ENCODE results near the gene CSMD2. TPM values are rescaled to one million over a fixed set of nuclear protein-coding genes. Genes with fewer than 3 reads are reported as not detected.

The CSMD2 gene
- polyA plus RNA-seq, 1 donor: 0.65 TPM

DNA sequence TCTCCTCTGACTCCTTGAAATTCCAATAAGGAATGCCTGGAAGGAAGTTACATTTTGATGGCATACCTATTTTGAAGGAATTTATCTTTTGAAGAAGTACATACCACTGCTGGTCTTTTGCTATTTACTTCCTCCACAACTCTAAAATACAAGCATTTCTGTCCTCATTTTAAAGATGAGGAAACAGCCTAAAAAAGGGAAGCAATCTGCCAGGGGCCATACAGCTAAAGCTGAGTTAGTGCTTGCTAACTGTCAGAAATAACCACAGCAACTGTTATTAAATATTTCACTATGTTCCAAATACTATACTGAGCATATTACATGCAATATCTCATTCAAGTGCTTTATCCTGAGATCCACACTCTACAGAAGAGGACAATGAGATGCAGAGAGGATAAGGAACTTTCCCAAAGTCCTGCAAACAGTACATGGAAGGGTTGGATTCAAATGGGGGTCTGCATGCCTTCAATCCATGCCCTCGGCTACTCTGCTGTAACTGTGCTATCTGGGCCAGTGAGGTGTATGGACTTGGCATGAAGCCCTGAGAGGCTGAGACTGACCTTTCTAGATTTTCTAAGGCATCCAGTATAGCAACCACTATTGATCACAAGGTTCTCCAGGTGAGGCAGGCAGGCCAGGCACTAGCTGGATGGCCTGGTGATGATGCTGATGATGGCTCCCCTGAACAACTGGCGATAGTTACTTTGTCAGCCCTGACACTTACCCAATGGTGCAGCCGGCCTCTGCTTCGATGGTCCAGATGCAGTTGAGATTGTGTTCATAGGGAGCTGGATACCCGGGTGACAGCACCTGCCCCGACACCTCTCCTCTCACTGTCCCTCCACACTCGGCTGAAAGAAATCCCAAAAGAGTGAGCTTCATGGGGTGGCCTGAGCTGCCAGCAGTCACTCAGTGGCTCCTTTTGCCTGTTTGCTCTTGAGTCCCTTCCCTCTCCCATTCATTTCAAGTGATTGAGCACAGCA, 472.5 kb downstream of the CSMD2 start:
- no peak for DNase-seq (ENCODE audit: low read depth)

DNA sequence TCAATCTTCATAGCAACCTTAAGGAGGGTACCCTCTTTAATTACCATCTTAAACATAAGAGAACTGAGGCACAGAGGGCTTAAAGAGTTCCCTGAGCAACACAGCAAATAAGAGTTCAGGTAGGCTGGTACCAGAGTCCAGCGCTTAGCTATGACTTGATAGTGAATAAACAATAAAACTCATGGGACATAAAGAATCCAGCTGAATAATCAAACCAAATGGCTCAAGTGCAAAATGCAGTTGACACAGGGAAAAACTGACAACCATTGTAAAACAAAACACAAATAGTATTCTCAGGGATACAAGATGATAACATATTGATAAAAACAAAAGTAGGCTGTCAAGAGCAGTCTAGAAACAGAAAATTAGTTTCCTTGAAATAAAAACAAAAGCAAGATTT, 478.0 kb downstream of the CSMD2 start:
- DNase-seq (ENCODE audit: low read depth): no peak

DNA sequence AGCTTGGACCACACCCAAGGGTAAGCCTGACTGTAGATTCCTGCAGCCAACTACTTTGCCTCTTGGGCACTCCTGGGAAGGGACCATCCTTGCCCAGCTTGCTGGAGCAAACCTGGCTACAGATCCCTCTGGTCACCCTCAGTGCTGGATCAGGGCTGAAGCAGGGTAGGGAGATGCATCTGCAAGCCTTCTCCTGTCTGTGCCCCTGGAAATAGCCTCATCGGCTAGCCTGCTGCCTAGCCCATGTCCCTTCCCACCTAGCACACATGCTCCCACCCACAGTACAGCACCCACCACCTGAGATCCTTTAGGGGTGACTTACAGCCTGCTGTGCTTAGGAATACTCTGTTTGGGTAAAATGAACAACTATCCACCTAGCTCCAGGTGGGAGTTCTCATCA, 478.5 kb downstream of the CSMD2 start:
- no peak for DNase-seq (ENCODE audit: low read depth)

GRCh38 chr1:33685256-33685655, 479.8 kb downstream of the CSMD2 start:
- no peak for DNase-seq (ENCODE audit: low read depth)

- no peak for DNase-seq (ENCODE audit: low read depth)
Measured at GRCh38 chr1:33684396-33685179, 480.4 kb downstream of the CSMD2 start.

DNA sequence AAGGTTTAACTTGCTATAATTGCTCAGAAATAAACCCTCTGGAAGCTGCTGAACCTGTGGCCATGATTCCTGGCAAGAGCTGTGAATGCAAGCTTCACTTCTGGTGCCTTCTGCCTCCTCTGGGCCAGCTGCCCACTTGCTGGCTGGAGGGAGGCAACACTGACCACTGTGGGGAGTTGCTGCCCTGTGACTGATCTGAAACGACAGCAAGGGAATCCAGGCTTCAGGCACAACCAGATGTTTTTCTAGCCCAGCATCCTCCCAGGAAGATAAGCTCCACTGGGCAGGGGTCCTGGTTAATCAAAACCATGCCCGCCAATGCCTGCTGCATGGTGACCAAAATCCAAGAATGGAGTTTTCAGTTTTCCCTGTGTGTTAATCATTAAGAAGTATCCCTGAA, 481.1 kb downstream of the CSMD2 start:
- no peak for DNase-seq (ENCODE audit: low read depth)

DNA sequence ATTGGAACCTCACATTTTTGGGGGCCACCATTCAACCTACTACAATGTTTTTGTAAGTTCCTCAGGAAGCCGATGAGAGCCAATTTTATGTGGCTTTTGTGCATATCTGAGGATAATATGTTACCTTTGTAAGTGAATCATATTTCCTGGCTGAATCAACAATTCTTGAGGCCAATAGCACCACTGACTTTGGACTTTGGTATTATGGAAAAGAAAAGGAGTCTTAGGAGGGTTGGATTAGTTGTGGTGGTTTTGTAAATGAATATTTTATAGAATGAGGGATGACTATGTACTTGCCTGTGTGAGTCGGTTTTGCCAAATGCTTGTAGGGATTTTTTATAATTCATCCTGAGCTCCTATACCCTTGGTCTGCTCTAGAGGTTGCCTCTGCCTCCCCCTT, 482.7 kb downstream of the CSMD2 start:
- no peak for DNase-seq (ENCODE audit: low read depth)

DNA sequence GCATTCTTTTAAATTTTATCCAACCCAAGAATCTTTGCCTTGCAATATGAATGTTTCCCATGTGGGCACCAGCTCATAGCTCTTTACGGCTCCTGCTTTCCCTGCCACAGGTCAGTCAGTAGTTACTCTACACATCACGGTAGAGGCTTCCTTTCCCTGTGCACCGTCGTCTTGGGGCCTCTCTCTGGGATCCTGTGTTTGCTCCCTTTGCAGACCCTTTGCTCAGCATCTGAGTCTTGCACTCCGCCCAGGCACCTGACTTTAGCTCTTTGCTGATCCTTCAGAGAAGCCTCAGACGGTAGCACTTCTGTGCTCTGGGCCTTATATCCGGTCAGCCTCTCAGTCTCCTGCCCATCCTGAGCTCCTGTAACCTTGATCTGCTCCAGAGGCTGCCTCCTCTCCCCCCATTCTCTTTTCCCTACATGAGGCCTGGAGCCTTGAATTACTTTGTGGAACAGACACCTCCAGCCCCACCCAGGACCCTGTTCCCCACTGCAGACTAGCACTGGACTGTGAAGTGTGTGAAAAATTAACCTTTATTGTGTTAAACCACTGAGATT, 484.7 kb downstream of the CSMD2 start:
- no peak for DNase-seq (ENCODE audit: low read depth)

- no peak for DNase-seq (ENCODE audit: low read depth)
Measured at GRCh38 chr1:33670567-33670966, 494.5 kb downstream of the CSMD2 start.

- DNase-seq (ENCODE audit: low read depth): no peak
Measured at GRCh38 chr1:33668695-33669094, 496.3 kb downstream of the CSMD2 start.

DNA sequence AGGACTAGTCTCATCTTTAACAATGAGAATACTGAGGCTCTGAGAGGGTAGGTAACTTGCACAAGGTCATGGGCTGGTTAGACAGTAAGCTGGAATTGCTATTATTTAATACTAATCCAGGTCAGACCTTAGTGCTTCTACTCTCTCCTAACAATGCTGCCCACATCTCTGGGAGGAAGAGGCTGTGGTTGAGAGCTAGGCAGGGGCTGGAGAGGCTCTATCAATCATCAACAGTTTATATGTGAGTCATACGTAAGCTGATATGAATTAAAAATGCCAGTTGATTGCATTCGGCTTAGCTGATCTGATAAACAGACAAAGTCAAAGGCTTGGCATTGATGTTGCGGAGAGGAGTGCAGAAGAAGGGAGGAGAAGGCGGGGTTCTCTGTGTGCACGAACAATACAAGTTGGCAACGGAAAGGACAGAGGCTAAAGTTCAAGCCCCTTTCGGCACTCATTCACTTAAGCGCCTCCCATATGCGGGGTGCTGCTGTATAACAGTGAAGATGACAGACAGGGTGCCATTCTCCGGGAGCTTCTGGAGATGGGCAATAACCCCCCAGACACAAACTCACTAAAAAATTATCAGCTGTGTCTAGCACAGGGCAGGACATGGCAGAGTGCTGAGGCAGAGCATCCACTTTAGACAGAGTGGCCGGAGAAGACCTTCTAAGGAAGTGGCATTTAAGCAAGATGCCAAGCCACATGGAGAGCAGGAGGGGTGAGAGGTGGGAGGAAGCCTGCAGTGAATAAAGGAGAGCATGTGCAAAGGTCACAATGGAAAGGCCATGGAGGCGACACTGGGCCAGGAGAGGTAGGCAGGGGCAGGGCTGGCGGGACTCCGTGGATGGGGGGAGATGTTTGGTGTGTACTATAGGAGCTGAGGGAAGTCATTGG, 497.4 kb downstream of the CSMD2 start:
- no peak for DNase-seq (ENCODE audit: low read depth)

DNA sequence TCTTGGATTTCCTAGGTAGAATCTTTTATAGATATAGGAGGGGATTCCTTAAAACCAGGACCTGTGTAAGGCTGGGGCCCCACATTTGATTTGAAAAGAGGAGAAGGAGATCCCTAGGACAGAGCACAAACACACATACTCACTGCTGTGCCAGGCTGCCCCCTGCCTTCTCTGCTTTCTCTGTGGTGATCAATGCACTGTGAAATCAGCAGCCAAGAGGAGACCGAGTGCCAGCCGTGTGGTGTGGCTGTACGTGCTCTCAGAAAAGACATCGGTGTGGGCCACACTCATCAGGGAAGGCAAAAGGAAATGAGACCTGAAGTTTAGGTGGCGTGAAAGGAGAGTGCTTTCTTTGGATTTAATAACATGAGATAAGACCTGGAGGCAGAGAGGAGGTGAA, 498.4 kb downstream of the CSMD2 start:
- DNase-seq (ENCODE audit: low read depth): no peak

DNA sequence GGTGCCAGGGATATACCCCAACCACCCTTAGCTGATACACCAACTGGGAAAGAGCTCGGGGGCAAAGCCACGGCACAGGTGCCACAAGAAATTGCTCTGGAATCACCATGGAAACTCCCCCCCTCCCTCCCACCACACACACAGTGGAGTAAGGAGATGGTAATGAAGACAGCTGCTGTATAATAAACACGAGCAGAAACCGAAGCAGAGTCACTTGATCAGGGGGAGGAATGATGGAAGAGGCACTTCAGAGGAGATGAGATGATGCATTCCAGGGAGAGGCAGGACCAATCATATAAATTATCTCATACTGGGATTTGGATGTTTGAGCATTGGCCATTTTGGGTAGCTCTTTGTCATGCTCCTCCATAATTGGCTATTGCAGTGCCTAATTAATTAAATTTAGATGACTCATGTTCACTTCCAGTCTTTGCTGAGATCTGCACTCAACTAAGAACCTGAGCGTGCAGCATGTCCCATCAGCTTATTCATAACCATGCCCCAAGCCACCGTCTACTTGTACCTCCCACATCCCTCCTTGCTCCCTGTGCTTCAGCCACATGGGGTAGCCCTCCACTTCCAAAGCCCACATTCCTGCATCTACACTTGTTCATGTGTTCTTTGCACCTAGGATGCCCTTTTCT, 503.1 kb downstream of the CSMD2 start:
- DNase-seq (ENCODE audit: low read depth): no peak

GRCh38 chr1:33660956-33661355, 504.1 kb downstream of the CSMD2 start:
- no peak for DNase-seq (ENCODE audit: low read depth)

GRCh38 chr1:33660244-33660643, 504.8 kb downstream of the CSMD2 start:
- no peak for DNase-seq (ENCODE audit: low read depth)

GRCh38 chr1:33659641-33660040, 505.4 kb downstream of the CSMD2 start:
- no peak for DNase-seq (ENCODE audit: low read depth)

GRCh38 chr1:33657833-33658232, 507.2 kb downstream of the CSMD2 start:
- no peak for DNase-seq (ENCODE audit: low read depth)

DNA sequence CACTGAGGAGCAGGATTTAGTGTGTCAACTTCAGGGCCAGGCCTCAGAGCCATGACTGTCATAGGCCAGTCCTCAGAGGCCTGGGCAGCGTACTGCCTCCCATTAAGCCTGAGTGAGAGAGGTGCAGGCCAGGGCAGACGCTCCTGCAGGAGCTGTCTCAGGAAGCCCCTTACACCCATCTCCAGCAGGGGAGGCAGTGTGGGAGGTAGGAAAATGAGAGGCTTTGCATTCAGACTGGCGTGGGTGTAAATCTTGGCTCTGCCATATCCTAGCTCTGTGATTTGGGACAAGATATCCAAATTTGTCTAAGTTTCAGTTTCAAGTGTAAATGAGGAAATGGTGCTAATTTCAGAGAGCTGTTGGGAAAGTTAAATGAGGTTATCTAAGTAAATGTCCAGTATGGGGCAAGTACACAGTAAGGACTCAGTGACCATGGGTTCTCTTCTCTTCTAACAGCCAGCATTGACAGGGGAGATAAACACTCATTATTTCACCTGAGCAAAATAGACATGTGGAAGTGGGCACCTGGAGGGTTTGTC, 508.5 kb downstream of the CSMD2 start:
- no peak for DNase-seq (ENCODE audit: low read depth)

DNA sequence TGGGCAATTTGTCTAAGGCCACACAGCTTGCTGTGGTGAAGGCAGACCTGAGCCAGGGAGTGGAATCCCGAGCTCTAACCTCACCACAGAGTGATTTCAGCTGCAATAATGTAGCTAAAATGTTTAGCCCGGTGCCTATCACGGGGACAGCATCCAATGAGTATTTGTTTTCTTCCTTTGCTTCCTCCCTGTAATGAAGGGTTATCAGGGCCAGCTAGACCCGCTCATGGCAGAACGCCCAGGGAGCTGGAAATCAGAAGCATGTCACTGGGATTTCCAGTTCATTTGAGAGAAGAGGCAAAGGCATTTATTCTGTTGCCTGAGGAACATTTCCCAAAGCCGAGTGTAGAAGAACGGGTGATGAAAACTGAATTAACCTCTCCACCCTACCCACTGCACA, 509.5 kb downstream of the CSMD2 start:
- DNase-seq (ENCODE audit: low read depth): no peak

GRCh38 chr1:33654267-33654834, 510.7 kb downstream of the CSMD2 start:
- DNase-seq (ENCODE audit: low read depth): no peak
